ENCODE data around the gene PGLYRP2.

DNA sequence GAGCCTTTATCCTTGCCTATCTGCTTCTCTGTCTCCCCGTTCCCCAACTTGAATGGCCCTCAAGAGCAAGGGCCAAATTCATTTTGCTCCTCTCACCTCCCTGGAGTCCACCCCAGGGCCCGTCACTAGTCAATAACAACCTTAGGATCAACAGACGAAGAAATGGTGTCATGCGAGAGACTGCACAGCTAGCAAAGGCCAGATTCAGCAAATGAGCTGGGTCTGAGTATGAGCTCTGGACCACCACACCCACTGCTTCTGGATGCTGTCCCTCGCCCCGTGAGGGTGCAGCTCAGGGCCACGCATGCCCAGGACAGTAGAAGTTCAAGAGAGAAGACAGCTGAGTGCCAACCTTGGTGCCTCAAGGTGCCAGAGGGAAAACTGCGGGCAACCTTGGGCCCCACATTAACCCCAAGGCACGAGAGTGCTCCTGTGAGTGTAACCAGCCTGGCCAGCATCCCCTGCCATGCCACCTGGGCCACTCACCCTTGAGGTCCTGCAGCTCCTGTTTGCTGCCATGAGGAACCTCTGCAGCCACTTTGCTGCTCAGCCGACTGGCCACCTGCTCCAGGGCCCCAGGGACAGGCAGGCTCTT, 48.7 kb downstream of the PGLYRP2 start:
- TF ChIP-seq POLR2AphosphoS5 (IDR thresholded peaks at IDR 0.05) (no peak), POLR2A (IDR thresholded peaks at IDR 0.05) (no peak), EP300 (IDR thresholded peaks at IDR 0.05) (no peak)
- TF ChIP-seq, protein P1, sequence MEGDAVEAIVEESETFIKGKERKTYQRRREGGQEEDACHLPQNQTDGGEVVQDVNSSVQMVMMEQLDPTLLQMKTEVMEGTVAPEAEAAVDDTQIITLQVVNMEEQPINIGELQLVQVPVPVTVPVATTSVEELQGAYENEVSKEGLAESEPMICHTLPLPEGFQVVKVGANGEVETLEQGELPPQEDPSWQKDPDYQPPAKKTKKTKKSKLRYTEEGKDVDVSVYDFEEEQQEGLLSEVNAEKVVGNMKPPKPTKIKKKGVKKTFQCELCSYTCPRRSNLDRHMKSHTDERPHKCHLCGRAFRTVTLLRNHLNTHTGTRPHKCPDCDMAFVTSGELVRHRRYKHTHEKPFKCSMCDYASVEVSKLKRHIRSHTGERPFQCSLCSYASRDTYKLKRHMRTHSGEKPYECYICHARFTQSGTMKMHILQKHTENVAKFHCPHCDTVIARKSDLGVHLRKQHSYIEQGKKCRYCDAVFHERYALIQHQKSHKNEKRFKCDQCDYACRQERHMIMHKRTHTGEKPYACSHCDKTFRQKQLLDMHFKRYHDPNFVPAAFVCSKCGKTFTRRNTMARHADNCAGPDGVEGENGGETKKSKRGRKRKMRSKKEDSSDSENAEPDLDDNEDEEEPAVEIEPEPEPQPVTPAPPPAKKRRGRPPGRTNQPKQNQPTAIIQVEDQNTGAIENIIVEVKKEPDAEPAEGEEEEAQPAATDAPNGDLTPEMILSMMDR (IDR thresholded peaks at IDR 0.05): no peak

Measured in sigmoid colon (tissue), 4 donors.